ENCODE data around the gene NEO1. TPM values are rescaled to one million over a fixed set of nuclear protein-coding genes. Genes with fewer than 3 reads are reported as not detected.

The NEO1 gene
- polyA plus RNA-seq, 1 donor (not counting 4 experiments of a cell fraction or from before 2014, with no cell fraction given) = 4.4 TPM

DNA sequence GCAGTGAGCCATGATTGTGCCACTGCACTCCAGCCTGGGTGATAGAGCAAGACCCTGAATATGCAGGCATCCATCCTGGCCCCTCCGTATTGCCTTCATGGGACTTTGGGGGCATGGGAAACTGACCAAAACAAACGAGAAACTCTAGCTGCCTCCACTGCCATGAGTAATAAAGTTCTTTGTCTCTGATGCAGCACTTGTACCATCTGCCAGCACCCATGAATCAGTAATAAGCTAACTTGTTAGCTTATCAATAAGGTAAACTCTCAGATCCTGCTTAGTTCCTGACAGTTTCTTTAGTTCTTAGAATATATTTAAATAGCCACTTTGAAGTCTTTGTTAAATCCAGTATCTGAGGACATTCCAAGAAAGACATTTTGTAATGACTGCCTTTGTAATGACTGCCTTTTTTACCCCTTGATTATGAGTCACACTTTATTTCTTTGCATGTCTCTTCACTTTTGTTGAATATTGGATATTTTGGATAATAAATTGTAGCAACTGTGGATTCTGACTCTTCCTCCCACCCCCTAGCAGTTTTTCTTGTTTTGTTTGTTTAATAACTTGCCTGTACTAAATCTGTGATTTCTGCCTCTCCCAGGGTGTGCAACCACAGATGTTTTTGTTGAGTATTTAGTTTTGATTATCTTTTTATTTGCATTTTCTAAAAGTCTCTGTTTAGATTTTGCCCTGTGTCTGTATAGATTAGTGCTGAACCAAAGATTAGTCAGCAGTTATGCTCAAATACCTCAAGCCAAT, 179.6 kb downstream of the NEO1 start:
- Histone ChIP-seq H3K4me1 (ENCODE audit: control insufficient read depth, extremely low read depth, insufficient read depth, low read length) (no peaks in the 10 kb centered on the region), H3K4me2 (ENCODE audit: control insufficient read depth, extremely low read depth, insufficient read depth, low read depth, low read length) (no peak overlapping the region), H3K9me1 (ENCODE audit: control insufficient read depth, extremely low read depth, insufficient read depth, low read length) (no peaks in the 10 kb centered on the region), H3K79me2 (ENCODE audit: control insufficient read depth, insufficient read depth, low read length) (no peaks in the 10 kb centered on the region), H4K20me1 (ENCODE audit: control insufficient read depth, extremely low read depth, insufficient read depth, low read length) (no peaks in the 10 kb centered on the region), H3K27ac (ENCODE audit: control insufficient read depth, insufficient read depth, low read length) (no peak overlapping the region), H3K36me3 (ENCODE audit: control insufficient read depth in 2 of 2, extremely low read depth in 1 of 2, insufficient read depth in 2 of 2, low read length in 2 of 2) (no peaks in the 10 kb centered on the region), H3K9ac (ENCODE audit: control insufficient read depth, extremely low read depth, insufficient read depth, low read length) (no peak overlapping the region), H2AFZ (ENCODE audit: control insufficient read depth, low read length) (no peak overlapping the region), H3K27me3 (ENCODE audit: control insufficient read depth, extremely low read depth, insufficient read depth, low read length) (no peaks in the 10 kb centered on the region), H3K9me3 (ENCODE audit: control insufficient read depth, low read depth, low read length) (no peaks in the 10 kb centered on the region), H3K4me3 (ENCODE audit: control insufficient read depth in 2 of 3, extremely low read depth in 1 of 3, insufficient read depth in 2 of 3, low read depth in 1 of 3, low read length in 3 of 3) (no peak overlapping the region)
- FAIRE-seq (no peak), DNase-seq (ENCODE audit: low read depth, low spot score) (no peak)
- dilution Hi-C loops (cut with MboI; ENCODE audit: extremely low pct_ligation_motif_present, low sequenced_read_pairs) = no loop called here
- TF ChIP-seq, protein P1, sequence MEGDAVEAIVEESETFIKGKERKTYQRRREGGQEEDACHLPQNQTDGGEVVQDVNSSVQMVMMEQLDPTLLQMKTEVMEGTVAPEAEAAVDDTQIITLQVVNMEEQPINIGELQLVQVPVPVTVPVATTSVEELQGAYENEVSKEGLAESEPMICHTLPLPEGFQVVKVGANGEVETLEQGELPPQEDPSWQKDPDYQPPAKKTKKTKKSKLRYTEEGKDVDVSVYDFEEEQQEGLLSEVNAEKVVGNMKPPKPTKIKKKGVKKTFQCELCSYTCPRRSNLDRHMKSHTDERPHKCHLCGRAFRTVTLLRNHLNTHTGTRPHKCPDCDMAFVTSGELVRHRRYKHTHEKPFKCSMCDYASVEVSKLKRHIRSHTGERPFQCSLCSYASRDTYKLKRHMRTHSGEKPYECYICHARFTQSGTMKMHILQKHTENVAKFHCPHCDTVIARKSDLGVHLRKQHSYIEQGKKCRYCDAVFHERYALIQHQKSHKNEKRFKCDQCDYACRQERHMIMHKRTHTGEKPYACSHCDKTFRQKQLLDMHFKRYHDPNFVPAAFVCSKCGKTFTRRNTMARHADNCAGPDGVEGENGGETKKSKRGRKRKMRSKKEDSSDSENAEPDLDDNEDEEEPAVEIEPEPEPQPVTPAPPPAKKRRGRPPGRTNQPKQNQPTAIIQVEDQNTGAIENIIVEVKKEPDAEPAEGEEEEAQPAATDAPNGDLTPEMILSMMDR (optimal IDR thresholded peaks at IDR 0.05 in 1 of 3, IDR thresholded peaks at IDR 0.05 in 1 of 3, conservative IDR thresholded peaks at IDR 0.05 in 1 of 3; ENCODE audit: extremely low read depth in 1 of 3, insufficient read depth in 2 of 3, low read length in 3 of 3) = no peak
- TF ChIP-seq EZH2 (IDR thresholded peaks at IDR 0.05; ENCODE audit: low read length) = no peak

DNA sequence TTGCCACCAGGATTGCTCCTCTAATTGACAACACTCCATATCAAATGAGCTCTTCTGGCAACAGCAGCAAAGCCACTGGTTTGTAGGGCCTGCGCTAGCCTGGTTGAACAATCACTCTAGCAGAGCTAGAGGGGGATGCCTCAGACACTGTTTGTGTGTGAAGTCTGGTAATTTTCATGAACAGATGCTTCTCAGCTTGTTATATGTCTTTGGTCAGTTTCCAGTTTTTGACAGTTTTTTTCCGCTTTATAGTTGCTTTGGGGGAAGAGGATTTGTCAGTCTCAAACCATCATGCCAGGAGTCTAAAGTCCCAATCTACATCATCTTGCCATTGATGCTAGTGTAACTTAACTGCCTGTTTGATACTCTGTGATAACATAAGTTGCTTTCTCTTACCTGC, 180.5 kb downstream of the NEO1 start:
- dilution Hi-C loops (cut with MboI; ENCODE audit: extremely low pct_ligation_motif_present, low sequenced_read_pairs) = no loop called here
- Histone ChIP-seq H3K27me3 (ENCODE audit: control insufficient read depth, extremely low read depth, insufficient read depth, low read length) (no peaks in the 10 kb centered on the region), H3K9me1 (ENCODE audit: control insufficient read depth, extremely low read depth, insufficient read depth, low read length) (no peaks in the 10 kb centered on the region), H3K4me1 (ENCODE audit: control insufficient read depth, extremely low read depth, insufficient read depth, low read length) (no peaks in the 10 kb centered on the region), H4K20me1 (ENCODE audit: control insufficient read depth, extremely low read depth, insufficient read depth, low read length) (no peaks in the 10 kb centered on the region), H3K9ac (ENCODE audit: control insufficient read depth, extremely low read depth, insufficient read depth, low read length) (no peak overlapping the region), H3K27ac (ENCODE audit: control insufficient read depth, insufficient read depth, low read length) (no peak overlapping the region), H2AFZ (ENCODE audit: control insufficient read depth, low read length) (no peak overlapping the region), H3K36me3 (ENCODE audit: control insufficient read depth in 2 of 2, extremely low read depth in 1 of 2, insufficient read depth in 2 of 2, low read length in 2 of 2) (no peaks in the 10 kb centered on the region), H3K9me3 (ENCODE audit: control insufficient read depth, low read depth, low read length) (no peaks in the 10 kb centered on the region), H3K79me2 (ENCODE audit: control insufficient read depth, insufficient read depth, low read length) (no peaks in the 10 kb centered on the region), H3K4me2 (ENCODE audit: control insufficient read depth, extremely low read depth, insufficient read depth, low read depth, low read length) (no peak overlapping the region), H3K4me3 (ENCODE audit: control insufficient read depth in 2 of 3, extremely low read depth in 1 of 3, insufficient read depth in 2 of 3, low read depth in 1 of 3, low read length in 3 of 3) (no peak overlapping the region)
- FAIRE-seq (no peak), DNase-seq (ENCODE audit: low read depth, low spot score) (no peak)
- TF ChIP-seq EZH2 (IDR thresholded peaks at IDR 0.05; ENCODE audit: low read length) = no peak
- TF ChIP-seq, protein P1 (optimal IDR thresholded peaks at IDR 0.05 in 1 of 3, IDR thresholded peaks at IDR 0.05 in 1 of 3, conservative IDR thresholded peaks at IDR 0.05 in 1 of 3; ENCODE audit: extremely low read depth in 1 of 3, insufficient read depth in 2 of 3, low read length in 3 of 3) = no peak

Data from keratinocyte (primary cell).